ENCODE data around the gene RGMB. TPM values are rescaled to one million over a fixed set of nuclear protein-coding genes. Genes with fewer than 3 reads are reported as not detected.

RGMB gene
- polyA plus RNA-seq, 1 donor (not counting 4 experiments of a cell fraction or from before 2014, with no cell fraction given), result 16.3 TPM

DNA sequence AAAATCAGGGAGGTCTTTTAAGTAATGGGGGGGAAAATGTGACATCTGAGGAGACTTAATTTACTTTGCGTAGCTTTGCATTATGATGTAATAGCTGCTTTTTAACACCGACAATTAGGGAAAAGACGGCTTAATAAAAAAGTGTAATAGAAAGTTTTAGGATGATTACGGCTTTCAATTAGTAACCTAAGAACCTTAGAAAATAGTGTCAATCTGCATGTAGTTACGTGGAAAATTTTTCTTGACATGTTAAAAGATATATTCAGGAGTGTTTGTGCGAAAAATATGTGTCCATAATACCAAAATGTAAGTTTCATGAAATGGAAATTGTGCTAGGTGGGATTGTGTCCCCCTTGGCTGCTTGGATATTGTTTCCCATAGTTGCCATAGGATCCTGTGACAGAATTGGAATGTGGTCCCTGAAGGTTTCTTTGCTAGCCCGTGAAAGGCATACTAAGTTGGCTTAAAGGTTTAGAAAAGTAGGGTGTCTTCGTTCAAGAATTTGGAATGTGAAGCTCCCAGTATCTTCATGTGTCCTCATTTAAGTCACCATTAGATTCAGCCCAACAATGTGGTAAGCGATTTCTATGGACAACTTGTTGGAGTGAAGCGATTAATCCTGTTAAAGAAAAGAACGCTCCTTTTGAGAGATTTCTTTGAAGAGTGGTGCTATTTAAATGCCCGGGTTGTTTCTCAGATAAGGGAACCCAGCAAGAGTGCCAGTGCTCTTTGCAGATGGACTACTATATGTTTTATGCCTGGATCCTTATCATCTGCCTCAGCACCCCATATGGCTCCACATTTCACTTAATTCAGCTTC is 2.0 kb downstream of the RGMB start:
- no peak for DNase-seq (ENCODE audit: low read depth, low spot score)
- Histone ChIP-seq H3K4me2 (ENCODE audit: control insufficient read depth, extremely low read depth, insufficient read depth, low read depth, low read length) (peak overlapping the region; percentile 99), H3K79me2 (ENCODE audit: control insufficient read depth, insufficient read depth, low read length) (peaks cover 68% of the 10 kb centered on the region), H3K4me3 (ENCODE audit: control insufficient read depth in 2 of 3, extremely low read depth in 1 of 3, insufficient read depth in 2 of 3, low read depth in 1 of 3, low read length in 3 of 3) (peak overlapping the region; percentile 83 to 98 (median 88)), H2AFZ (ENCODE audit: control insufficient read depth, low read length) (no peak overlapping the region), H3K4me1 (ENCODE audit: control insufficient read depth, extremely low read depth, insufficient read depth, low read length) (peaks cover 38% of the 10 kb centered on the region), H3K36me3 (ENCODE audit: control insufficient read depth in 2 of 2, extremely low read depth in 1 of 2, insufficient read depth in 2 of 2, low read length in 2 of 2) (peaks cover 0 to 4% of the 10 kb centered on the region in 2 experiments), H3K27me3 (ENCODE audit: control insufficient read depth, extremely low read depth, insufficient read depth, low read length) (no peaks in the 10 kb centered on the region), H3K9me1 (ENCODE audit: control insufficient read depth, extremely low read depth, insufficient read depth, low read length) (no peaks in the 10 kb centered on the region), H3K9me3 (ENCODE audit: control insufficient read depth, low read depth, low read length) (no peaks in the 10 kb centered on the region), H3K9ac (ENCODE audit: control insufficient read depth, extremely low read depth, insufficient read depth, low read length) (peak overlapping the region; percentile 85), H3K27ac (ENCODE audit: control insufficient read depth, insufficient read depth, low read length) (peak overlapping the region; percentile 86), H4K20me1 (ENCODE audit: control insufficient read depth, extremely low read depth, insufficient read depth, low read length) (peaks cover 15% of the 10 kb centered on the region)
- no peak for TF ChIP-seq EZH2 (IDR thresholded peaks at IDR 0.05; ENCODE audit: low read length)
- TF ChIP-seq, protein P1, sequence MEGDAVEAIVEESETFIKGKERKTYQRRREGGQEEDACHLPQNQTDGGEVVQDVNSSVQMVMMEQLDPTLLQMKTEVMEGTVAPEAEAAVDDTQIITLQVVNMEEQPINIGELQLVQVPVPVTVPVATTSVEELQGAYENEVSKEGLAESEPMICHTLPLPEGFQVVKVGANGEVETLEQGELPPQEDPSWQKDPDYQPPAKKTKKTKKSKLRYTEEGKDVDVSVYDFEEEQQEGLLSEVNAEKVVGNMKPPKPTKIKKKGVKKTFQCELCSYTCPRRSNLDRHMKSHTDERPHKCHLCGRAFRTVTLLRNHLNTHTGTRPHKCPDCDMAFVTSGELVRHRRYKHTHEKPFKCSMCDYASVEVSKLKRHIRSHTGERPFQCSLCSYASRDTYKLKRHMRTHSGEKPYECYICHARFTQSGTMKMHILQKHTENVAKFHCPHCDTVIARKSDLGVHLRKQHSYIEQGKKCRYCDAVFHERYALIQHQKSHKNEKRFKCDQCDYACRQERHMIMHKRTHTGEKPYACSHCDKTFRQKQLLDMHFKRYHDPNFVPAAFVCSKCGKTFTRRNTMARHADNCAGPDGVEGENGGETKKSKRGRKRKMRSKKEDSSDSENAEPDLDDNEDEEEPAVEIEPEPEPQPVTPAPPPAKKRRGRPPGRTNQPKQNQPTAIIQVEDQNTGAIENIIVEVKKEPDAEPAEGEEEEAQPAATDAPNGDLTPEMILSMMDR (optimal IDR thresholded peaks at IDR 0.05 in 1 of 3, IDR thresholded peaks at IDR 0.05 in 1 of 3, conservative IDR thresholded peaks at IDR 0.05 in 1 of 3; ENCODE audit: extremely low read depth in 1 of 3, insufficient read depth in 2 of 3, low read length in 3 of 3), result no peak
- no peak for FAIRE-seq
- dilution Hi-C loops (cut with MboI; ENCODE audit: extremely low pct_ligation_motif_present, low sequenced_read_pairs), result no loop called here

DNA sequence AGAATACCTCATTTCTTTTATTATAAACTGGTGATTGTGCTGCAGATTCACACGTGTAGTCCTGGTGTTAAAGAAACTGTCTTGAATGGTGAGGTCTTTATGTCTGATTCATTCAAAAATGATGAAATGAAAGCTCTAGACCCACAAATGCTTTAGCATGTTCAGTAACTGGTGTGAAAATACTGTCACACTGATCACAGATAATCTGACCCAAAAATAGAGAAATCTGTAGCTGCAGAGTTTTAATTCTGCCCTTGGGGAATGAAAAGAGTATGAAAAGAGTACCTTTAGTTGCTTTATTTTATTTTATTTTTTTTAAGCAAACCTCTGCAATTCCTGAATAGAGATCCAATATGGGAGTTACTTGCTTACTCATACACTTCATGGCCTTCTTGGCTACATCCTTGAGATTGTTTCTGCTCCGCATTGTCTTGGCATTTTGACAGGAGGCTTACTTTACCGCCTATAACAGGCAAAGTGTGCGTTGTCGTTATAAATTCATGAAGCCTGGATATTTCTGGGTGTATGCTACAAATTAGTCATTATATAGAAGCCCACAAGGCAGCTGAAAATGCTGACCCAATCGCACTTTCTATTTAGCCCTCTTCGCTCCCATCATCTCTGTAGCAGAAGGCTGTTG is 2.7 kb downstream of the RGMB start:
- dilution Hi-C loops (cut with MboI; ENCODE audit: extremely low pct_ligation_motif_present, low sequenced_read_pairs), result no loop called here
- Histone ChIP-seq H3K27ac (ENCODE audit: control insufficient read depth, insufficient read depth, low read length) (peak overlapping the region; percentile 86), H3K4me1 (ENCODE audit: control insufficient read depth, extremely low read depth, insufficient read depth, low read length) (peaks cover 41% of the 10 kb centered on the region), H3K36me3 (ENCODE audit: control insufficient read depth in 2 of 2, extremely low read depth in 1 of 2, insufficient read depth in 2 of 2, low read length in 2 of 2) (peaks cover 2 to 6% of the 10 kb centered on the region in 2 experiments), H3K4me2 (ENCODE audit: control insufficient read depth, extremely low read depth, insufficient read depth, low read depth, low read length) (peak overlapping the region; percentile 99), H3K9ac (ENCODE audit: control insufficient read depth, extremely low read depth, insufficient read depth, low read length) (peak overlapping the region; percentile 85), H4K20me1 (ENCODE audit: control insufficient read depth, extremely low read depth, insufficient read depth, low read length) (peaks cover 15% of the 10 kb centered on the region), H3K9me1 (ENCODE audit: control insufficient read depth, extremely low read depth, insufficient read depth, low read length) (no peaks in the 10 kb centered on the region), H3K4me3 (ENCODE audit: control insufficient read depth in 2 of 3, extremely low read depth in 1 of 3, insufficient read depth in 2 of 3, low read depth in 1 of 3, low read length in 3 of 3) (peak overlapping the region; percentile 83 to 98 (median 88)), H3K9me3 (ENCODE audit: control insufficient read depth, low read depth, low read length) (no peaks in the 10 kb centered on the region), H3K27me3 (ENCODE audit: control insufficient read depth, extremely low read depth, insufficient read depth, low read length) (no peaks in the 10 kb centered on the region), H3K79me2 (ENCODE audit: control insufficient read depth, insufficient read depth, low read length) (peaks cover 75% of the 10 kb centered on the region), H2AFZ (ENCODE audit: control insufficient read depth, low read length) (no peak overlapping the region)
- FAIRE-seq, result no peak
- TF ChIP-seq EZH2 (IDR thresholded peaks at IDR 0.05; ENCODE audit: low read length), result no peak
- TF ChIP-seq, protein P1 (optimal IDR thresholded peaks at IDR 0.05 in 1 of 3, IDR thresholded peaks at IDR 0.05 in 1 of 3, conservative IDR thresholded peaks at IDR 0.05 in 1 of 3; ENCODE audit: extremely low read depth in 1 of 3, insufficient read depth in 2 of 3, low read length in 3 of 3), result no peak
- DNase-seq (ENCODE audit: low read depth, low spot score), result no peak

Measured in keratinocyte (primary cell).